GM21619 (cell line): Measurements from ENCODE around the gene SIM1.

Experiments
- ATAC-seq: cut with Tn5 transposase; IDR thresholded peaks from one replicate; pipeline ENCODE4 v1.9.1; 2021; ENCODE audit not compliant: unreplicated experiment

Gene SIM1

GRCh38 chr6:100464903-100465700 is at the start of gene SIM1:
TSS of gene SIM1 (minus strand) at chr6:100464921. CDS start at chr6:100463468, 1,453 bp downstream.
- ATAC-seq: peak; percentile 54

GRCh38 chr6:100512203-100512862 is 47.6 kb upstream of the SIM1 start:
- no peak for ATAC-seq

GRCh38 chr6:100509101-100509500 is 44.4 kb upstream of the SIM1 start:
- ATAC-seq: no peak

- no peak for ATAC-seq
Measured at GRCh38 chr6:100506651-100507050, 41.9 kb upstream of the SIM1 start.

- ATAC-seq: no peak
Measured at GRCh38 chr6:100504786-100505737, 40.3 kb upstream of the SIM1 start.

- ATAC-seq: no peak
Measured at GRCh38 chr6:100503043-100503705, 38.5 kb upstream of the SIM1 start.

- no peak for ATAC-seq
Measured at GRCh38 chr6:100493206-100493888, 28.6 kb upstream of the SIM1 start.

- ATAC-seq: no peak
Measured at GRCh38 chr6:100491952-100492670, 27.4 kb upstream of the SIM1 start.

- ATAC-seq: no peak
Measured at GRCh38 chr6:100490065-100490464, 25.3 kb upstream of the SIM1 start.

GRCh38 chr6:100488244-100488643 is 23.5 kb upstream of the SIM1 start:
- peak; percentile 37 for ATAC-seq

GRCh38 chr6:100487638-100488037 is 22.9 kb upstream of the SIM1 start:
- no peak for ATAC-seq

GRCh38 chr6:100485268-100485667 is 20.5 kb upstream of the SIM1 start:
- ATAC-seq: no peak

- peak; percentile 44 for ATAC-seq
Measured at GRCh38 chr6:100484474-100484873, 19.8 kb upstream of the SIM1 start.

- ATAC-seq: no peak
Measured at GRCh38 chr6:100482698-100483097, 18.0 kb upstream of the SIM1 start.

GRCh38 chr6:100479179-100480035 is 14.7 kb upstream of the SIM1 start:
- ATAC-seq: peak; percentile 44

GRCh38 chr6:100475554-100476320 is 11.0 kb upstream of the SIM1 start:
- peak; percentile 68 for ATAC-seq

- no peak for ATAC-seq
Measured at GRCh38 chr6:100473182-100473581, 8.5 kb upstream of the SIM1 start.

GRCh38 chr6:100472674-100473073 is 8.0 kb upstream of the SIM1 start:
- peak; percentile 89 for ATAC-seq
